HG03520 (cell line): Measurements from ENCODE around the gene AMBRA1.
A peak's percentile ranks its signal among the peaks of the same experiment; 100 is the strongest.

ENCODE experiments used
- ATAC-seq: cut with Tn5 transposase; IDR thresholded peaks from one replicate; pipeline ENCODE4 v1.9.1; 2021; ENCODE audit warnings: mild to moderate bottlenecking, moderate library complexity; ENCODE audit not compliant: unreplicated experiment

AMBRA1 gene

GRCh38 chr11:46356924-46357482 lies 236.8 kb downstream of the AMBRA1 start:
- ATAC-seq = no peak

- ATAC-seq = no peak
Measured at GRCh38 chr11:46353698-46354097, 240.1 kb downstream of the AMBRA1 start.

- ATAC-seq = no peak
Measured at GRCh38 chr11:46352063-46352841, 241.6 kb downstream of the AMBRA1 start.

- ATAC-seq = no peak
Measured at GRCh38 chr11:46351606-46352005, 242.2 kb downstream of the AMBRA1 start.

- no peak for ATAC-seq
Measured at GRCh38 chr11:46351148-46351547, 242.7 kb downstream of the AMBRA1 start.

- no peak for ATAC-seq
Measured at GRCh38 chr11:46350695-46351094, 243.1 kb downstream of the AMBRA1 start.

- ATAC-seq = no peak
Measured at GRCh38 chr11:46348566-46349401, 245.0 kb downstream of the AMBRA1 start.

GRCh38 chr11:46347637-46348311 lies 246.0 kb downstream of the AMBRA1 start:
- no peak for ATAC-seq

GRCh38 chr11:46346886-46347636 lies 246.8 kb downstream of the AMBRA1 start, which contains the start of gene DGKZ:
DGKZ (plus strand) TSS chr11:46347463; CDS start chr11:46347660, 197 bp downstream.
- ATAC-seq = peak; percentile 68
